Mesenchymal stem cell (in vitro differentiated cells and primary cell): ENCODE data around the gene ARL6IP1.
"Not testable (repeated sequence)": the region's sequence is repeated elsewhere in the genome, so short reads cannot be mapped to it uniquely, and the experiment has no call there.

Experiments
- DNase-seq: peaks from one replicate; pipeline ENCODE4 v3.0.0-alpha.2; 2013
- H2AFZ ChIP-seq: one replicate; pipeline ENCODE4 v1.6.1; 2013; ENCODE audit warnings: low read depth, mild to moderate bottlenecking, control low read depth, inconsistent platforms, low read length, moderate library complexity
- H2AK5ac ChIP-seq: 2 replicates; pipeline ENCODE4 v1.6.1; 2013; ENCODE audit warnings: low read length, moderate library complexity, mild to moderate bottlenecking, inconsistent platforms; ENCODE audit not compliant: severe bottlenecking
- H2BK120ac ChIP-seq: one replicate; pipeline ENCODE4 v1.6.1; 2013; ENCODE audit warnings: low read depth, mild to moderate bottlenecking, inconsistent platforms, low read length, moderate library complexity
- H2BK12ac ChIP-seq, 2 experiments: one replicate each; pipeline ENCODE4 v1.6.1; 2013; ENCODE audit warnings: inconsistent platforms in 2 of 2, low read length in 2 of 2, mild to moderate bottlenecking in 2 of 2, moderate library complexity in 2 of 2, control low read depth in 1 of 2
- H2BK15ac ChIP-seq: one replicate; pipeline ENCODE4 v1.6.1; 2013; ENCODE audit warnings: mild to moderate bottlenecking, low read depth, inconsistent platforms; ENCODE audit not compliant: poor library complexity, severe bottlenecking
- H2BK5ac ChIP-seq: 2 replicates; pipeline ENCODE4 v1.6.1; 2013; ENCODE audit warnings: low read depth, mild to moderate bottlenecking, low read length, control low read depth, inconsistent platforms; ENCODE audit not compliant: poor library complexity, severe bottlenecking
- H3K14ac ChIP-seq, 2 experiments: one replicate each; pipeline ENCODE4 v1.6.1; 2013; ENCODE audit warnings: inconsistent platforms in 2 of 2, low read length in 2 of 2, control low read depth in 1 of 2, mild to moderate bottlenecking in 1 of 2, moderate library complexity in 1 of 2
- H3K18ac ChIP-seq, 2 experiments: one replicate each; pipeline ENCODE4 v1.6.1; 2013; ENCODE audit warnings: inconsistent platforms in 2 of 2, low read length in 2 of 2, control low read depth in 1 of 2, low read depth in 1 of 2, mild to moderate bottlenecking in 1 of 2
- H3K23ac ChIP-seq, 2 experiments: one replicate each; pipeline ENCODE4 v1.6.1; 2013; ENCODE audit warnings: inconsistent platforms in 2 of 2, low read length in 2 of 2, mild to moderate bottlenecking in 2 of 2, moderate library complexity in 2 of 2, control low read depth in 1 of 2
- H3K27ac ChIP-seq: 2 replicates; pipeline ENCODE4 v1.5.1; 2013; ENCODE audit warnings: mild to moderate bottlenecking, moderate library complexity, low read length, control low read depth, inconsistent platforms; ENCODE audit not compliant: poor library complexity, severe bottlenecking
- H3K27me3 ChIP-seq, 2 experiments: 2 replicates each; pipeline versions ENCODE4 v1.6.1 to v1.7.0; 2013; ENCODE audit warnings: low read length in 2 of 2, mild to moderate bottlenecking in 2 of 2, moderate library complexity in 2 of 2, control low read depth in 1 of 2, inconsistent platforms in 1 of 2; ENCODE audit not compliant: control insufficient read depth in 1 of 2, insufficient read depth in 1 of 2
- H3K36me3 ChIP-seq, 2 experiments: 2 replicates each; pipeline versions ENCODE4 v1.6.1 to v1.7.0; 2013; ENCODE audit warnings: low read length in 2 of 2, control low read depth in 1 of 2, inconsistent platforms in 1 of 2, low read depth in 1 of 2, mild to moderate bottlenecking in 1 of 2; ENCODE audit not compliant: insufficient read depth in 2 of 2, control insufficient read depth in 1 of 2
- H3K4ac ChIP-seq, 2 experiments: one replicate each; pipeline ENCODE4 v1.6.1; 2013; ENCODE audit warnings: inconsistent platforms in 2 of 2, low read length in 2 of 2, mild to moderate bottlenecking in 2 of 2, moderate library complexity in 2 of 2, control low read depth in 1 of 2, low read depth in 1 of 2
- H3K4me1 ChIP-seq: 2 replicates; pipeline ENCODE4 v1.6.1; 2013; ENCODE audit warnings: low read depth, low read length, control low read depth; ENCODE audit not compliant: control insufficient read depth, insufficient read depth
- H3K4me2 ChIP-seq: 2 replicates; pipeline ENCODE4 v1.6.1; 2013; ENCODE audit warnings: low read length, mild to moderate bottlenecking, inconsistent platforms; ENCODE audit not compliant: poor library complexity, severe bottlenecking
- H3K4me3 ChIP-seq, 2 experiments: 2 replicates each; pipeline versions ENCODE4 v1.5.1 to v1.7.0; 2013; ENCODE audit warnings: low read length in 2 of 2, mild to moderate bottlenecking in 2 of 2, control low read depth in 1 of 2, low read depth in 1 of 2; ENCODE audit not compliant: insufficient read depth in 1 of 2
- H3K79me1 ChIP-seq: replicated peaks from 2 replicates; pipeline ENCODE4 v1.6.1; 2013; ENCODE audit warnings: mild to moderate bottlenecking, control low read depth, low read length, inconsistent platforms; ENCODE audit not compliant: poor library complexity, severe bottlenecking
- H3K9ac ChIP-seq: 2 replicates; pipeline ENCODE4 v1.7.0; 2013; ENCODE audit warnings: mild to moderate bottlenecking, low read length, moderate library complexity
- H3K9me3 ChIP-seq: 2 replicates; pipeline ENCODE4 v1.7.0; 2013; ENCODE audit warnings: mild to moderate bottlenecking, low read length; ENCODE audit not compliant: control insufficient read depth
- H4K8ac ChIP-seq: one replicate; pipeline ENCODE4 v1.6.1; 2013; ENCODE audit warnings: inconsistent platforms, mild to moderate bottlenecking, low read length, moderate library complexity
- H4K91ac ChIP-seq: one replicate; pipeline ENCODE4 v1.6.1; 2013; ENCODE audit warnings: mild to moderate bottlenecking, low read length, inconsistent platforms
- WGBS: methylation state at CpG from one replicate; pipeline ENCODE4 v1.1.7; 2013; ENCODE audit warnings: mixed read lengths; 5-methylcytosine and 5-hydroxymethylcytosine counted together

Gene ARL6IP1

GRCh38 chr16:18767217-18767616 lies 34.1 kb downstream of the ARL6IP1 start:
- H2AK5ac ChIP-seq, H3K4ac ChIP-seq, DNase-seq, H3K27me3 ChIP-seq, H2BK120ac ChIP-seq, H2BK5ac ChIP-seq, H3K9me3 ChIP-seq, H2BK12ac ChIP-seq, H3K4me1 ChIP-seq, H3K27ac ChIP-seq, H2AFZ ChIP-seq, H4K8ac ChIP-seq, H3K14ac ChIP-seq, H3K79me1 ChIP-seq, H3K4me3 ChIP-seq, H3K23ac ChIP-seq, H2BK15ac ChIP-seq, H3K18ac ChIP-seq, H3K36me3 ChIP-seq, H3K4me2 ChIP-seq, H3K9ac ChIP-seq, H4K91ac ChIP-seq: not testable (repeated sequence)
- WGBS, result 90% methylated on average over 2 of the region's 7 CpGs

- no CpG with 5 or more reads among the region's 5 CpGs for WGBS
- H4K8ac ChIP-seq, H3K9ac ChIP-seq, H3K9me3 ChIP-seq, H2BK15ac ChIP-seq, H3K4me3 ChIP-seq, H3K27me3 ChIP-seq, H2BK120ac ChIP-seq, H3K27ac ChIP-seq, H3K14ac ChIP-seq, H2AFZ ChIP-seq, DNase-seq, H2BK12ac ChIP-seq, H3K4me2 ChIP-seq, H3K4ac ChIP-seq, H3K36me3 ChIP-seq, H3K79me1 ChIP-seq, H3K4me1 ChIP-seq, H2AK5ac ChIP-seq, H3K23ac ChIP-seq, H4K91ac ChIP-seq, H2BK5ac ChIP-seq, H3K18ac ChIP-seq: not testable (repeated sequence)
Observed at GRCh38 chr16:18762713-18763112, 38.6 kb downstream of the ARL6IP1 start.

- not testable (repeated sequence) for H3K23ac ChIP-seq, H3K4me2 ChIP-seq, H2AFZ ChIP-seq, H3K9me3 ChIP-seq, H3K27me3 ChIP-seq, H2BK12ac ChIP-seq, H3K27ac ChIP-seq, H4K8ac ChIP-seq, H2BK15ac ChIP-seq, H2AK5ac ChIP-seq, H4K91ac ChIP-seq, H3K18ac ChIP-seq, H2BK120ac ChIP-seq, H2BK5ac ChIP-seq, H3K36me3 ChIP-seq, H3K9ac ChIP-seq, H3K4me3 ChIP-seq, H3K4me1 ChIP-seq, H3K79me1 ChIP-seq, H3K14ac ChIP-seq, H3K4ac ChIP-seq
- DNase-seq, result peak; percentile 3
- 17% methylated on average over 9 of the region's 21 CpGs for WGBS
Observed at GRCh38 chr16:18759598-18760520, 41.5 kb downstream of the ARL6IP1 start.

GRCh38 chr16:18757960-18758660 lies 43.2 kb downstream of the ARL6IP1 start:
- H4K91ac ChIP-seq, H2BK5ac ChIP-seq, H4K8ac ChIP-seq, H2BK12ac ChIP-seq, H2AK5ac ChIP-seq, H2AFZ ChIP-seq, H3K27me3 ChIP-seq, H3K4ac ChIP-seq, H3K4me3 ChIP-seq, H3K36me3 ChIP-seq, H2BK120ac ChIP-seq, H2BK15ac ChIP-seq, H3K79me1 ChIP-seq, H3K4me1 ChIP-seq, H3K9ac ChIP-seq, H3K9me3 ChIP-seq, H3K27ac ChIP-seq, H3K23ac ChIP-seq, H3K14ac ChIP-seq, H3K4me2 ChIP-seq, DNase-seq, H3K18ac ChIP-seq: not testable (repeated sequence)
- no CpG with 5 or more reads among the region's 10 CpGs for WGBS
